ENCODE data around the gene SLC17A1. TPM values are rescaled to one million over a fixed set of nuclear protein-coding genes. Genes with fewer than 3 reads are reported as not detected.

The SLC17A1 gene
- total RNA-seq, 1 donor: not detected

GRCh38 chr6:25842526-25842925 lies 10.7 kb upstream of the SLC17A1 start:
- Histone ChIP-seq H4K20me1 (ENCODE audit: insufficient read depth, low read length) (no peaks in the 10 kb centered on the region), H3K4me1 (ENCODE audit: insufficient read depth, low read length) (no peaks in the 10 kb centered on the region), H3K4me2 (ENCODE audit: insufficient read depth, low read length) (no peak overlapping the region), H3K36me3 (ENCODE audit: insufficient read depth, low read length) (no peaks in the 10 kb centered on the region), H3K79me2 (ENCODE audit: insufficient read depth, low read length) (no peaks in the 10 kb centered on the region), H3K9me3 (ENCODE audit: low read depth, low read length) (no peaks in the 10 kb centered on the region), H2AFZ (ENCODE audit: low read length) (no peak overlapping the region), H3K4me3 (ENCODE audit: insufficient read depth, low read length) (no peak overlapping the region), H3K27me3 (ENCODE audit: insufficient read depth, low read length) (no peaks in the 10 kb centered on the region), H3K27ac (ENCODE audit: low read depth, low read length) (no peak overlapping the region)
- no peak for DNase-seq (ENCODE audit: insufficient read length, low spot score, missing footprints)
- no peak for TF ChIP-seq CTCF (IDR thresholded peaks at IDR 0.05; ENCODE audit: extremely low read depth, low read depth, low read length)

- no peak for TF ChIP-seq CTCF (IDR thresholded peaks at IDR 0.05; ENCODE audit: extremely low read depth, low read depth, low read length)
- H4K20me1 ChIP-seq (ENCODE audit: insufficient read depth, low read length): no peaks in the 10 kb centered on the region
- no peaks in the 10 kb centered on the region for H3K79me2 ChIP-seq (ENCODE audit: insufficient read depth, low read length)
- peak; percentile 30 for DNase-seq (ENCODE audit: insufficient read length, low spot score, missing footprints)
- no peak overlapping the region for H3K4me2 ChIP-seq (ENCODE audit: insufficient read depth, low read length)
- no peaks in the 10 kb centered on the region for H3K4me1 ChIP-seq (ENCODE audit: insufficient read depth, low read length)
- peak overlapping the region; percentile 49 for H2AFZ ChIP-seq (ENCODE audit: low read length)
- H3K4me3 ChIP-seq (ENCODE audit: insufficient read depth, low read length): no peak overlapping the region
- H3K27me3 ChIP-seq (ENCODE audit: insufficient read depth, low read length): no peaks in the 10 kb centered on the region
- H3K9me3 ChIP-seq (ENCODE audit: low read depth, low read length): no peaks in the 10 kb centered on the region
- H3K36me3 ChIP-seq (ENCODE audit: insufficient read depth, low read length): no peaks in the 10 kb centered on the region
- H3K27ac ChIP-seq (ENCODE audit: low read depth, low read length): no peak overlapping the region
These were observed 3.8 kb upstream of the SLC17A1 start for GRCh38 chr6:25835442-25836283.

- no peak overlapping the region for H3K27ac ChIP-seq (ENCODE audit: low read depth, low read length)
- TF ChIP-seq CTCF (IDR thresholded peaks at IDR 0.05; ENCODE audit: extremely low read depth, low read depth, low read length): no peak
- no peaks in the 10 kb centered on the region for H3K79me2 ChIP-seq (ENCODE audit: insufficient read depth, low read length)
- no peaks in the 10 kb centered on the region for H3K4me1 ChIP-seq (ENCODE audit: insufficient read depth, low read length)
- H3K9me3 ChIP-seq (ENCODE audit: low read depth, low read length): no peaks in the 10 kb centered on the region
- no peak for DNase-seq (ENCODE audit: insufficient read length, low spot score, missing footprints)
- H4K20me1 ChIP-seq (ENCODE audit: insufficient read depth, low read length): no peaks in the 10 kb centered on the region
- no peaks in the 10 kb centered on the region for H3K27me3 ChIP-seq (ENCODE audit: insufficient read depth, low read length)
- H2AFZ ChIP-seq (ENCODE audit: low read length): no peak overlapping the region
- H3K36me3 ChIP-seq (ENCODE audit: insufficient read depth, low read length): no peaks in the 10 kb centered on the region
- no peak overlapping the region for H3K4me2 ChIP-seq (ENCODE audit: insufficient read depth, low read length)
- no peak overlapping the region for H3K4me3 ChIP-seq (ENCODE audit: insufficient read depth, low read length)
These were observed 3.1 kb upstream of the SLC17A1 start for GRCh38 chr6:25834950-25835349.

- Histone ChIP-seq H3K79me2 (ENCODE audit: insufficient read depth, low read length) (no peaks in the 10 kb centered on the region), H3K9me3 (ENCODE audit: low read depth, low read length) (no peaks in the 10 kb centered on the region), H3K4me3 (ENCODE audit: insufficient read depth, low read length) (no peak overlapping the region), H3K4me2 (ENCODE audit: insufficient read depth, low read length) (no peak overlapping the region), H3K36me3 (ENCODE audit: insufficient read depth, low read length) (no peaks in the 10 kb centered on the region), H3K27ac (ENCODE audit: low read depth, low read length) (no peak overlapping the region), H2AFZ (ENCODE audit: low read length) (no peak overlapping the region), H4K20me1 (ENCODE audit: insufficient read depth, low read length) (no peaks in the 10 kb centered on the region), H3K27me3 (ENCODE audit: insufficient read depth, low read length) (no peaks in the 10 kb centered on the region), H3K4me1 (ENCODE audit: insufficient read depth, low read length) (no peaks in the 10 kb centered on the region)
- DNase-seq (ENCODE audit: insufficient read length, low spot score, missing footprints): no peak
- TF ChIP-seq CTCF (IDR thresholded peaks at IDR 0.05; ENCODE audit: extremely low read depth, low read depth, low read length): no peak
These were observed 1.3 kb upstream of the SLC17A1 start for GRCh38 chr6:25833136-25833535.
